H1 (cell line): ENCODE results near the gene MAP2K2.
"Not testable (repeated sequence)": the region's sequence is repeated elsewhere in the genome, so short reads cannot be mapped to it uniquely, and the experiment has no call there.

Experiments
- CTCF ChIP-seq, 3 experiments: IDR thresholded peaks; 1 replicate in 2 of 3; 2 replicates in 1 of 3; pipeline versions ENCODE4 v1.5.1 to v1.6.1; 2011; ENCODE audit warnings: low read length in 3 of 3, mild to moderate bottlenecking in 3 of 3, inconsistent platforms in 2 of 3, low read depth in 1 of 3, moderate library complexity in 1 of 3; ENCODE audit not compliant: insufficient read depth in 1 of 3; ENCODE audit errors: control extremely low read depth in 1 of 3
- KDM4A ChIP-seq: IDR thresholded peaks from one replicate; pipeline ENCODE4 v1.7.1; 2012; ENCODE audit warnings: low read depth, mild to moderate bottlenecking, moderate library complexity, low read length, inconsistent platforms; ENCODE audit not compliant: severe bottlenecking
- MAFK ChIP-seq: IDR thresholded peaks from 2 replicates; pipeline ENCODE4 v1.6.1; 2012; ENCODE audit warnings: low read depth, mild to moderate bottlenecking, improper control_type of control experiment, low read length
- MAX ChIP-seq: IDR thresholded peaks from 2 replicates; pipeline ENCODE4 v1.6.1; 2012; ENCODE audit warnings: inconsistent platforms
- POLR2A ChIP-seq, 2 experiments: IDR thresholded peaks; 1 replicate in 1 of 2; 2 replicates in 1 of 2; pipeline ENCODE4 v1.6.1; 2011; ENCODE audit warnings: low read depth in 2 of 2, low read length in 2 of 2, mild to moderate bottlenecking in 2 of 2; ENCODE audit errors: control extremely low read depth in 1 of 2
- RAD21 ChIP-seq, 2 experiments: IDR thresholded peaks in 1 of 2; conservative IDR thresholded peaks in 1 of 2; 2 replicates each; pipeline ENCODE4 v1.6.1; 2011; ENCODE audit warnings: low read depth in 2 of 2, low read length in 2 of 2, improper control_type of control experiment in 1 of 2, inconsistent platforms in 1 of 2, mild to moderate bottlenecking in 1 of 2, moderate library complexity in 1 of 2
- USF2 ChIP-seq: IDR thresholded peaks from 2 replicates; pipeline ENCODE4 v1.6.1; 2011; ENCODE audit warnings: low read length, improper control_type of control experiment

- not testable (repeated sequence) for TF ChIP-seq CTCF (IDR thresholded peaks at IDR 0.05; ENCODE audit: control extremely low read depth in 1 of 3, insufficient read depth in 1 of 3, low read depth in 1 of 3, low read length in 3 of 3); USF2; RAD21 (IDR thresholded peaks at IDR 0.05 in 1 of 2, conservative IDR thresholded peaks at IDR 0.05 in 1 of 2; ENCODE audit: low read depth in 2 of 2, low read length in 2 of 2); POLR2A (IDR thresholded peaks at IDR 0.05; ENCODE audit: control extremely low read depth in 1 of 2, low read depth in 2 of 2, low read length in 2 of 2); MAFK; KDM4A; MAX
These were observed 5.1 kb upstream of the MAP2K2 start for GRCh38 chr19:4129050-4129449.
